ENCODE measurements around the gene ZNF217.

The ZNF217 gene

DNA sequence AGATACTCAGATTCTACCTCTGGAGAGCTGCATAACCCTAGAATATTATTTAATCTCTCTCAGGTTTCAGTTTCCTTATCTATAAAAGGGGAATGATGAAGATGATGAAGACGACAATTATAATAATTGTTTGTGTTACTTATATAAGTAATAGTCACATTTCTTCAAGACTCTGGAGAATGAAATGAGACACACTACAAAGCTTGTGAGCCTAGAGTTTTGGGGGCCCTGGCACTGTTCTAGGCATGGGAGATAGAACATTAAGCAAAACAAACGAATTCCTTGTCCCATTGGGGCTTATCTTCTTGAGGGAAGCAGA lies 5.4 kb upstream of the ZNF217 start:
- TF ChIP-seq, protein P1, sequence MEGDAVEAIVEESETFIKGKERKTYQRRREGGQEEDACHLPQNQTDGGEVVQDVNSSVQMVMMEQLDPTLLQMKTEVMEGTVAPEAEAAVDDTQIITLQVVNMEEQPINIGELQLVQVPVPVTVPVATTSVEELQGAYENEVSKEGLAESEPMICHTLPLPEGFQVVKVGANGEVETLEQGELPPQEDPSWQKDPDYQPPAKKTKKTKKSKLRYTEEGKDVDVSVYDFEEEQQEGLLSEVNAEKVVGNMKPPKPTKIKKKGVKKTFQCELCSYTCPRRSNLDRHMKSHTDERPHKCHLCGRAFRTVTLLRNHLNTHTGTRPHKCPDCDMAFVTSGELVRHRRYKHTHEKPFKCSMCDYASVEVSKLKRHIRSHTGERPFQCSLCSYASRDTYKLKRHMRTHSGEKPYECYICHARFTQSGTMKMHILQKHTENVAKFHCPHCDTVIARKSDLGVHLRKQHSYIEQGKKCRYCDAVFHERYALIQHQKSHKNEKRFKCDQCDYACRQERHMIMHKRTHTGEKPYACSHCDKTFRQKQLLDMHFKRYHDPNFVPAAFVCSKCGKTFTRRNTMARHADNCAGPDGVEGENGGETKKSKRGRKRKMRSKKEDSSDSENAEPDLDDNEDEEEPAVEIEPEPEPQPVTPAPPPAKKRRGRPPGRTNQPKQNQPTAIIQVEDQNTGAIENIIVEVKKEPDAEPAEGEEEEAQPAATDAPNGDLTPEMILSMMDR (IDR thresholded peaks at IDR 0.05; ENCODE audit: insufficient read depth, low read length, poor library complexity, severe bottlenecking), result no peak
- no peak for TF ChIP-seq EZH2phosphoT487 (conservative IDR thresholded peaks at IDR 0.05; ENCODE audit: low read length)
- H3K9ac ChIP-seq (ENCODE audit: low read length), result no peak overlapping the region

DNA sequence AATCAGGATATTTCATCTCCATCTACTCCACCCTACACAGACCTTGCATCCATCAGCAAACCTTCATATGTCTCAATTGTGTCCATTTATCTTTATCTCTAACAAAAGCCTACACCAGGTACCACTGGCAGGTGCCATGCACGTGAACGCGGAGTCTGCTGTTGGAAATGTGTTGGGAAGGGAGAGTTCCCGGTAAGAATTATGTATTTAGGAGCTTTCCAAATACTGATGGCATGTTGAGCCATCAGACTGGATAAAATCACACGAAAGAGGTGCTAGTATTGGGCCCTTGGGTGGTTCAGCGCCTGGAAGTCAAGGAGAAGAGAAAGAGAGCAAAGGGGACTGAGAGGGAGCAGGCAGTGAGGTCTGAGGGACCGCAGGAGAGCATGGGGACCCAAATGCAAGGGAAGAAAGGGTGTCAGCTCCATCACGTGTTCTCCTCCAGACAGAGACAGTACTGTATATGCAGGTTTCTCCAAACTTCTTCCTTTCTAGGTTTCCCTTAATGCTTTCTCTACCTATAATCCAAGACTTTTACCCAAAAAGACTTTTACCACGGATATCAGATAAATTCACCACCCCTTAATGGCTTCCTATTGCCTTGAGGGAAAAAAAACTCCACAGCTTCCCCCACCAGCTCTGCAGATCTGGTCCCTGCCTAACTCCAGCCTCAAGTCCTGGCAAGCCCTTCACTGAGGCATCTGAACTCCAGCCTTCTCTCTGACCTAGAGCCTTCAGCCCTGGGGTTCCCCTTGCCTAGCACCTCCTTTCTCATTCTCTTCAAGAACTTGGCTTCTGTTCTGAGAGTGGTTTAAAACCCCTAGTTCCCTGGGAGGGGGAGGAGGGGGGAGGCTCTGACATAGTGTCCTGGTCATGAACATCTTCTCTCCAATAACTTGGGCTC lies 4.8 kb upstream of the ZNF217 start:
- no peak overlapping the region for H2AFZ ChIP-seq (ENCODE audit: low read depth, low read length, severe bottlenecking)
- no peaks in the 10 kb centered on the region for H3K79me2 ChIP-seq (ENCODE audit: insufficient read depth, low read length)
- no peak overlapping the region for H3K9ac ChIP-seq (ENCODE audit: low read length)
- H3K4me3 ChIP-seq (ENCODE audit: insufficient read depth, low read length, poor library complexity, severe bottlenecking), result no peak overlapping the region
- H3K4me2 ChIP-seq (ENCODE audit: low read depth, low read length, poor library complexity, severe bottlenecking), result no peak overlapping the region
- no peak overlapping the region for H3K27ac ChIP-seq (ENCODE audit: low read depth, low read length)
- H3K9me3 ChIP-seq (ENCODE audit: insufficient read depth, low read length), result no peaks in the 10 kb centered on the region
- peaks cover 20% of the 10 kb centered on the region for H3F3A ChIP-seq (ENCODE audit: insufficient read depth)
- TF ChIP-seq, protein P1 (IDR thresholded peaks at IDR 0.05; ENCODE audit: insufficient read depth, low read length, poor library complexity, severe bottlenecking), result no peak
- TF ChIP-seq EZH2phosphoT487 (conservative IDR thresholded peaks at IDR 0.05; ENCODE audit: low read length), result no peak
- H3K36me3 ChIP-seq (ENCODE audit: low read length), result no peaks in the 10 kb centered on the region
- no peaks in the 10 kb centered on the region for H3K27me3 ChIP-seq (ENCODE audit: low read length)
- no peaks in the 10 kb centered on the region for H3K9me2 ChIP-seq (replicated peaks; ENCODE audit: insufficient read depth, low read length)
- no peaks in the 10 kb centered on the region for H4K20me1 ChIP-seq (ENCODE audit: low read depth, low read length)

More for the DNA sequence above, 5.4 kb upstream of the ZNF217 start:
- H3K4me3 ChIP-seq (ENCODE audit: insufficient read depth, low read length, poor library complexity, severe bottlenecking), result no peak overlapping the region
- H3K79me2 ChIP-seq (ENCODE audit: insufficient read depth, low read length), result no peaks in the 10 kb centered on the region
- no peaks in the 10 kb centered on the region for H3K27me3 ChIP-seq (ENCODE audit: low read length)
- no peak overlapping the region for H2AFZ ChIP-seq (ENCODE audit: low read depth, low read length, severe bottlenecking)
- no peak overlapping the region for H3K4me2 ChIP-seq (ENCODE audit: low read depth, low read length, poor library complexity, severe bottlenecking)
- no peaks in the 10 kb centered on the region for H3K9me3 ChIP-seq (ENCODE audit: insufficient read depth, low read length)
- H3F3A ChIP-seq (ENCODE audit: insufficient read depth), result peaks cover 20% of the 10 kb centered on the region
- no peaks in the 10 kb centered on the region for H4K20me1 ChIP-seq (ENCODE audit: low read depth, low read length)
- H3K27ac ChIP-seq (ENCODE audit: low read depth, low read length), result no peak overlapping the region
- no peaks in the 10 kb centered on the region for H3K9me2 ChIP-seq (replicated peaks; ENCODE audit: insufficient read depth, low read length)
- H3K36me3 ChIP-seq (ENCODE audit: low read length), result no peaks in the 10 kb centered on the region

DNA sequence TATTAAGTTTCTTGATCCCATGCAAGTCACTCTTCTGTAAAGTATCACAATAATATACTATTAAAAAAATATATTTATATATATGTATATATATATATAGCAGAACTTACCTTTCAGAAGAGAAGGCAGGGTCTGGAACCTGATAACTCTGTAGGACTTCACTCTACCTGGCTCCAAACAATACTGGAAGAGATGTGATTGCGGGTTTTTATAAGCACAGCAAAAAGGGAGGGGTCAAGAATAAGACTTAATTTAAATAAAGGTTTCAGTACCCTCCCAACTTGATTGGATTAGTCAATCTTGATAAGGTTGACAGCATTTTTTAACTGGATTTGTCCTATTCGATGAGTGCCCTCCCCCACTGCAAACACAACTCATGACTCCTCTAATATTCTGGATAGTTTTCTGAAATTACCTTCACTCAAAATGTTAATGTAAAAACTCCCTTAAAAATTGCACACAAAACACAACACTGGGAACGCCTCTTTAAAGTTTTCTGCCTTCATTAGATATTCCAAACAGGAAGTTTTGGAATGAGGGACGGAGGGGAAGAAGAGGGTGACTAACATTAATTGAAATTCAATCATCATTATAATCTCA lies 4.0 kb upstream of the ZNF217 start:
- H3F3A ChIP-seq (ENCODE audit: insufficient read depth), result peaks cover 20% of the 10 kb centered on the region
- TF ChIP-seq EZH2phosphoT487 (conservative IDR thresholded peaks at IDR 0.05; ENCODE audit: low read length), result no peak
- TF ChIP-seq, protein P1 (IDR thresholded peaks at IDR 0.05; ENCODE audit: insufficient read depth, low read length, poor library complexity, severe bottlenecking), result no peak
- no peaks in the 10 kb centered on the region for H3K9me2 ChIP-seq (replicated peaks; ENCODE audit: insufficient read depth, low read length)
- H3K27ac ChIP-seq (ENCODE audit: low read depth, low read length), result no peak overlapping the region
- H3K4me3 ChIP-seq (ENCODE audit: insufficient read depth, low read length, poor library complexity, severe bottlenecking), result no peak overlapping the region
- no peak overlapping the region for H3K9ac ChIP-seq (ENCODE audit: low read length)
- H3K36me3 ChIP-seq (ENCODE audit: low read length), result no peaks in the 10 kb centered on the region
- no peak overlapping the region for H3K4me2 ChIP-seq (ENCODE audit: low read depth, low read length, poor library complexity, severe bottlenecking)
- H2AFZ ChIP-seq (ENCODE audit: low read depth, low read length, severe bottlenecking), result no peak overlapping the region
- no peaks in the 10 kb centered on the region for H4K20me1 ChIP-seq (ENCODE audit: low read depth, low read length)
- H3K79me2 ChIP-seq (ENCODE audit: insufficient read depth, low read length), result peaks cover 7% of the 10 kb centered on the region; the same call in 1 of the 2 replicates
- H3K27me3 ChIP-seq (ENCODE audit: low read length), result no peaks in the 10 kb centered on the region
- no peaks in the 10 kb centered on the region for H3K9me3 ChIP-seq (ENCODE audit: insufficient read depth, low read length)
